ENCODE measurements around the gene PTK7.
"Not testable (repeated sequence)": the region's sequence is repeated elsewhere in the genome, so short reads cannot be mapped to it uniquely, and the experiment has no call there.

Gene PTK7

DNA sequence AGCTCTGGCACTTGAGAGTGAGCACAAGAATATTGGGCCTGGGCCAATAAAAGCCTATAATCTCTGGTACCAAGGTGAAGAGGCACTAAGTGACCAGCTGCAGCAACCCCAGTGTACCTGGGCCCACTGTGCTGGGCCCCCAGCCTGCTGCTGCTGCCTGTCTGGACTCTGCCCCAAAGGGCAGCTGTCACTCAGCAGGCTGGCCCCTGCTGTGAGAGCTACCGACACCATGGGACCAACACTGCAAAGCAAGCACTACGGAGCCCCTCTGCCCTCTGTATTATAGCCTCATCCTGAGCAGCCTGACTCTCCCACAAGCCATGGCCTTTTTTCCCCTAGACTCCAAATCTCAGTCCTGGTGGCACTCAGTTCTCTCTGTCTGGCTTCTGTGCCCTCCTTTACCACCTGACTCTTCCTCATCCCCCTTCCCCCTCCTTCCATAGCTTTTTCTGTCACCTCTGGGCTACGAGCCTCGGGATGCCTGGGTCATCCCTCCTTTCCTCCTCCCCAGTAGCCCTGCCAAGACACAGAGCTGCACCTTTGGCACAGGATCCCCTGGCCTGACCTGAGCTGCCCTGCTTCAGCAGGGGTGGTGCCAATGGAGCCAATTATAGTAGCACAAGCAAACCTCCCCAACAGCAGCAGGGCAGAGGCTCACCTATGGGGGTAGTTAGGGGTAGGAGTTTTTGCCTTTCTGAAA, 40.5 kb upstream of the PTK7 start:
- H3K4me3 ChIP-seq (ENCODE audit: control insufficient read depth, low read depth, low read length) = no peak overlapping the region
- DNase-seq (ENCODE audit: low read depth) = no peak
- TF ChIP-seq, protein P1, sequence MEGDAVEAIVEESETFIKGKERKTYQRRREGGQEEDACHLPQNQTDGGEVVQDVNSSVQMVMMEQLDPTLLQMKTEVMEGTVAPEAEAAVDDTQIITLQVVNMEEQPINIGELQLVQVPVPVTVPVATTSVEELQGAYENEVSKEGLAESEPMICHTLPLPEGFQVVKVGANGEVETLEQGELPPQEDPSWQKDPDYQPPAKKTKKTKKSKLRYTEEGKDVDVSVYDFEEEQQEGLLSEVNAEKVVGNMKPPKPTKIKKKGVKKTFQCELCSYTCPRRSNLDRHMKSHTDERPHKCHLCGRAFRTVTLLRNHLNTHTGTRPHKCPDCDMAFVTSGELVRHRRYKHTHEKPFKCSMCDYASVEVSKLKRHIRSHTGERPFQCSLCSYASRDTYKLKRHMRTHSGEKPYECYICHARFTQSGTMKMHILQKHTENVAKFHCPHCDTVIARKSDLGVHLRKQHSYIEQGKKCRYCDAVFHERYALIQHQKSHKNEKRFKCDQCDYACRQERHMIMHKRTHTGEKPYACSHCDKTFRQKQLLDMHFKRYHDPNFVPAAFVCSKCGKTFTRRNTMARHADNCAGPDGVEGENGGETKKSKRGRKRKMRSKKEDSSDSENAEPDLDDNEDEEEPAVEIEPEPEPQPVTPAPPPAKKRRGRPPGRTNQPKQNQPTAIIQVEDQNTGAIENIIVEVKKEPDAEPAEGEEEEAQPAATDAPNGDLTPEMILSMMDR (IDR thresholded peaks at IDR 0.05; ENCODE audit: control insufficient read depth, insufficient read depth, low read depth, low read length, missing control alignments) = no peak

DNA sequence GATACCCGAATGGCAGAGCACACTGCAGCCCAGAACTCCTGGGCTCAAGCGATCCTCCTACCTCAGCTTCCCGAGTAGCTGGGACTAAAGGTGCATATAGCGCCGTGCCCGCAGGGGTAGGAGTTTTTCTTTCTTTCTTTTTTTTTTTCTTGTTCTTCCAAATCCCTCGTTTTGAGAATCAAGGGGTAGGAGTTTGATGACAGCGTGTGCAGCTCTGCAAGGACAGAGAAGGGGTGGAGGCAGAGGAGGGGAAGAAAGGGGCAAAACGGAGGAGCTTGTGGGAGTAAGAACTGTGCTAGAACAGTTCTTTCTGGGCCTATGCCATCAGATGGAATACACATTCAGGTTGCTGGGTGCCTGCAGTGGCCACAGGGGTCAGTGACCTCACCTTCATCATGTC, 39.4 kb upstream of the PTK7 start:
- TF ChIP-seq, protein P1 (IDR thresholded peaks at IDR 0.05; ENCODE audit: control insufficient read depth, insufficient read depth, low read depth, low read length, missing control alignments) = no peak
- DNase-seq (ENCODE audit: low read depth) = no peak
- H3K4me3 ChIP-seq (ENCODE audit: control insufficient read depth, low read depth, low read length) = no peak overlapping the region

DNA sequence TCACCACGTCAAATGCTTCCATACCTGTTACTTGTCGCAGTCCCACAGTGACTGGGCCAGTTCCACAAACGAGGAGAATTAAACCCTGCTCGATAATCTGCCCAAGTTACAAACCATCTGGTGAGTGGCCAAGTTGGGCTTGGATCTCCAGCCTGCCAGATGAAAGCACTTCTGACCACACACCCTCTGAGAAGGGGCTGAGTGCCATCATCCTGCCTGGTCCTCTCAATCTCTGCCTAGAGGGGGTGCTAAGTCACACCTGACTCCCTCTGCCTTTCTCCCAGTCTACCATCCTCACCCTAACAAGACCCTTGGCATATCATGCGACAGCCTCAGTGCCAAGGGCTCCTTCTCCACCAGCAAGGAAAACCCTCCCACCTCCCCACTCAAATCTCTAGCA, 38.9 kb upstream of the PTK7 start:
- TF ChIP-seq, protein P1 (IDR thresholded peaks at IDR 0.05; ENCODE audit: control insufficient read depth, insufficient read depth, low read depth, low read length, missing control alignments) = no peak
- no peak for DNase-seq (ENCODE audit: low read depth)
- no peak overlapping the region for H3K4me3 ChIP-seq (ENCODE audit: control insufficient read depth, low read depth, low read length)

DNA sequence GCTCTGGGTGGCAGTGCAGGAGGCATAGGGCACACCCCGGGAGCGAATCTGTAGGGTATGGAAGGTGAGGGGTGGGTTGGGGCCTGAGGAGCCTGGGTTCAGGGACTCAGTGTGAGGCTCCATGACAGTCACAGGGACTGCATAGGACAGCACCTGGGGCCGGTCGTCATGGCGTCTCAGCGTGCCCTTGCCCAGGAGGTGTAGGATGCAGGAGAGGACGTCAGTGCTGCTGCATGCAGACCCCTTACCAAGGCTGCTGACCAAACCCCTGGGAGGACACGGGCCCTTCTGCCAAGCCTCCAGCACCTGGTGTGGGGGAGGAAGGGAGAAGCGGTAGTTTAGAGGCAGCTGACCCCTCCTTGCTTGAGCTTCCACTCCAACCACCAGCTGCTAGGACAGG, 38.4 kb upstream of the PTK7 start:
- TF ChIP-seq, protein P1 (IDR thresholded peaks at IDR 0.05; ENCODE audit: control insufficient read depth, insufficient read depth, low read depth, low read length, missing control alignments) = no peak
- H3K4me3 ChIP-seq (ENCODE audit: control insufficient read depth, low read depth, low read length) = no peak overlapping the region
- DNase-seq (ENCODE audit: low read depth) = no peak

DNA sequence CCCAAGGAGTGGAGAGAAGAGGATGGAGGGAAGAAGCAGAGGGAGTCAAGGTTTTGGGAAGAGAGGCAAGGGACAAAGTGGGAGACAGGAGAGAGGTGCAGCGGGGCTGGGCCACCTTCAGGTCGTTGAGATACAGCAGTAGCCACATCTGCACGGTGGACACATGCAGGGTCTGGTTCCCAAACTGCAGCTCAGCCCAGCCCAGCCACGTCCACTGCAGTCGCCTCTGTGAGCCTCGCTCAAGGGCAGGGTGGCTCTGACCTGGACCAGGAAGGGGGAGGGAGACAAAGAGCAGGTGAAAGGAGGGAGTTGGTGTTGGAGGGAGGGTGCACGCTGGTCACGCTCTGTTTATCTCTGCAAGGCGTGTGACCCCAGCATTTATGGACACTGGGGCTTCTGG, 37.4 kb upstream of the PTK7 start:
- no peak for DNase-seq (ENCODE audit: low read depth)
- TF ChIP-seq, protein P1 (IDR thresholded peaks at IDR 0.05; ENCODE audit: control insufficient read depth, insufficient read depth, low read depth, low read length, missing control alignments) = no peak
- H3K4me3 ChIP-seq (ENCODE audit: control insufficient read depth, low read depth, low read length) = no peak overlapping the region

DNA sequence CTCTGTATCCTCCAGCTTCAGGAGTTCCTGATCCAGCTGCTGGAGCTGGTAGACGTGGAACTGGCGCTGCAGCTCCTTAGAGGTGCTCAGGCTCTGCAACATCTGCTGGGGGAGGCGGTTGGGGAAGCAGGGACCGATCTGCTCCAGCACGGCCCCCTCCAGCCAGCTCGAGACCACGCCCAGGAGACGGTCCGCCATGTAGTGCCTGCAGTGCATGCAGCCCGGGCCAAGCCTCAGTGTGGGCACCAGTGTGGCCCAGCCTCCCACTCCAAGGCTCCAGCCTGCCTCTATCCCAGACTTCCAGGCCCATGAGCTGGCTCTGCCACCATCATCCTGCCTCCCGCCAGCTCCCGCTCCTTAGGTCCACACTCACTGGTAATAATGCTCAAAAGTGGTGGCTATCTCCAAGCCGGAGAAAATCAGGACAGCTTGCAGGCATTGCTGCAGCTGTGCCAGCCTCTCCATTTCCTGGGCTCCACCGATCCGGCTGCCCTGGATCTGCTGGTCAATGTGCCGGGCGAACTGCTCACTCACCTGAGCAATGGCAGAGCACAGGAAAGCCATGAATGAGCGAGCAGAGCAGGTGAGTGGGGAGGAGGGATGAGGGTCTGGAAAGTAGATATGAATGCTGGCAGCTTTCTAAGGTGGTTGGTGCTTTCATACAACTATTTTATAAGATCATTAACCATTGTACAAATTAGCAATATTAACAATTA, 35.4 kb upstream of the PTK7 start:
- no peak for DNase-seq (ENCODE audit: low read depth)
- no peak overlapping the region for H3K4me3 ChIP-seq (ENCODE audit: control insufficient read depth, low read depth, low read length)
- TF ChIP-seq, protein P1 (IDR thresholded peaks at IDR 0.05; ENCODE audit: control insufficient read depth, insufficient read depth, low read depth, low read length, missing control alignments) = no peak

DNA sequence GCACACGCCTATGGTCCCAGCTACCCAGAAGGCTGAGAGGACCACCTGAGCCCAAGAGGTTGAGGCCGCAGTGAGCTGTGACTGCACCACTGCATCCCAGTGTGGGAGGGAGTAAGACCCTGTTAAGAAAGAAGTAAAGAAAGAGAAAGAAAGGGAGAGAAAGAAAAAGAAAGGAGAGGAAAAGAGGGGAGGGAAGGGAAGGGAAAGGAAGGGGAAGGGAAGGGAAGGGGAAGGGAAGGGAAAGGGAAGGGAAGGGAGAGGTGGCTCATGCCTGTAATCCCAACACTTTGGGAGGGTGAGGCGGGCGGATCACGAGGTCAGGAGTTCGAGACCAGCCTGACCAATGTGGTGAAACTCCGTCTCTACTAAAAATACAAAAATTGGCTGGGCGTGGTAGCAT, 34.6 kb upstream of the PTK7 start:
- DNase-seq (ENCODE audit: low read depth); H3K4me3 ChIP-seq (ENCODE audit: control insufficient read depth, low read depth, low read length): not testable (repeated sequence)
